Thoracic aorta endothelial cell (primary cell): ENCODE results near the gene RNF152. TPM values are rescaled to one million over a fixed set of nuclear protein-coding genes. Genes with fewer than 3 reads are reported as not detected.

ENCODE experiments used
- total RNA-seq: library from RNA; depleted of rRNA; stranded (reverse); fragments of >200 nt; gene quantifications from 2 replicates; pipeline ENCODE4 v1.2.3, GENCODE V29; 2012

RNF152 gene
- total RNA-seq = 35.0 and 43.4 TPM in 2 replicates

GRCh38 chr18:61892683-61893308, at the start of gene RNF152:
RNF152 (minus strand) TSS chr18:61893007; CDS start chr18:61816463, 76,544 bp downstream.

